Esophagus squamous epithelium (tissue), 5 donors: ENCODE measurements around the gene MRPL53. TPM values are rescaled to one million over a fixed set of nuclear protein-coding genes. Genes with fewer than 3 reads are reported as not detected.
"Not testable (repeated sequence)": the region's sequence is repeated elsewhere in the genome, so short reads cannot be mapped to it uniquely, and the experiment has no call there.

Source experiments
- DNase-seq: peaks from one replicate; lab custom pipeline; 2025; lab: John Stamatoyannopoulos, UW
- H3K27ac ChIP-seq, 4 donors: fragments of 200-600 bp; sonication (generic); one replicate each; pipeline ENCODE4 v1.5.1; 2016 to 2019; ENCODE audit warnings: mild to moderate bottlenecking in 1 of 4
- H3K27me3 ChIP-seq, 4 donors: fragments of 200-600 bp; sonication (generic); 1 replicate in 3 of 4; 2 replicates in 1 of 4; pipeline versions ENCODE4 v1.5.1 to v1.6.0; 2017 to 2021; ENCODE audit warnings: antibody characterized with exemption in 1 of 4
- H3K36me3 ChIP-seq, 3 donors: fragments of 200-600 bp; sonication (generic); one replicate each; pipeline ENCODE4 v1.5.1; 2016 to 2019
- H3K4me1 ChIP-seq, 3 donors: fragments of 200-600 bp; sonication (generic); one replicate each; pipeline ENCODE4 v1.5.1; 2017 to 2019
- H3K4me3 ChIP-seq, 4 donors: fragments of 200-600 bp; sonication (generic); 1 replicate in 3 of 4; 2 replicates in 1 of 4; pipeline ENCODE4 v1.5.1; 2016 to 2019; ENCODE audit warnings: mild to moderate bottlenecking in 2 of 4, moderate library complexity in 1 of 4
- H3K9me3 ChIP-seq, 3 donors: fragments of 200-600 bp; sonication (generic); one replicate each; pipeline ENCODE4 v1.5.1; 2016 to 2019
- CTCF ChIP-seq, 6 experiments: fragments of 450-650 bp in 4 of 6; fragments of 200-600 bp in 2 of 6; sonication (generic) in 2 of 6; IDR thresholded peaks; one replicate each; pipeline ENCODE4 v1.5.1; 2016 to 2019; ENCODE audit warnings: antibody characterized with exemption in 6 of 6, mild to moderate bottlenecking in 4 of 6, moderate library complexity in 4 of 6
- POLR2A ChIP-seq, 4 donors: fragments of 450-650 bp; IDR thresholded peaks; one replicate each; pipeline ENCODE4 v1.6.1; 2017; ENCODE audit warnings: antibody characterized with exemption in 4 of 4, mild to moderate bottlenecking in 4 of 4, moderate library complexity in 3 of 4
- WGBS, 2 donors: methylation state at CpG; one replicate each; pipeline ENCODE4 v1.1.5; 2018; 5-methylcytosine and 5-hydroxymethylcytosine counted together
- intact Hi-C: fragments of 100-400 bp; cut with DNase I; formaldehyde crosslinking; loops from one replicate; pipeline ENCODE4 v1.15.0; 2022
- total RNA-seq, 4 donors: library from RNA; depleted of rRNA; stranded (reverse); fragments of >200 nt; gene quantifications; one replicate each; pipeline ENCODE4 v1.1.0, GENCODE V29; 2016
- donor health status: DM: yes; HTN: yes; CAD: no.

The MRPL53 gene
- total RNA-seq, 4 donors from 2014 or later = 10.7 to 25.2 (median 22.1) TPM

DNA sequence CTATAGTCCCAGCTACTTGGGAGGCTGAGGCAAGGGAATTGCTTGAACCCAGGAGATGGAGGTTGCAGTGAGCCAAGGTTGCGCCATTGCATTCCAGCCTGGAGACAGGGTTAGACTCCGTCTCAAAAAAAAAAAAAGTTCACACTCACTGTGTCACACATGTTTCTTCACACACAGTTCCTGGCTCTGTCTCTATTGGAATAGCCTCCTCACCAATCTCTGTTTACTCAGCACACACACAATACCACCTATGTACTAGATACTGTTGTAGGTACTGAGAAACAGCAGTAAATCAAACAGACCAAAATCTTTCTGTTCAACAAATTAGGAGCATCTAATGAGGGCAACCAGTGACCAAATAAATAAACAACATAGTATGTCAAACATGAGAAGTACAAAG lies 13.7 kb upstream of the MRPL53 start:
- intact Hi-C loops = loop anchor here (10.0 kb wide), 1 partner anchor 99 kb away; no protein-coding TSS in a partner anchor
- Histone ChIP-seq H3K27me3 (no peaks in the 10 kb centered on the region), H3K9me3 (no peaks in the 10 kb centered on the region), H3K27ac (no peak overlapping the region), H3K4me1 (peaks cover 17 to 26% (median 17%) of the 10 kb centered on the region in 3 donors), H3K36me3 (peaks cover 9 to 62% (median 9%) of the 10 kb centered on the region in 3 donors), H3K4me3 (no peak overlapping the region)
- WGBS, 2 donors = 96 to 100% methylated on average over 1 to 2 of the region's 2 CpGs
- no peak for TF ChIP-seq POLR2A (IDR thresholded peaks at IDR 0.05)
- no peak for TF ChIP-seq CTCF (IDR thresholded peaks at IDR 0.05)
- no peak for DNase-seq

- Histone ChIP-seq H3K4me3 (peak overlapping the region; percentile 68 to 96 (median 84)), H3K4me1 (peaks cover 21 to 48% (median 24%) of the 10 kb centered on the region in 3 donors), H3K36me3 (peaks cover 0 to 62% (median 0%) of the 10 kb centered on the region in 3 donors), H3K27ac (peak overlapping the region in 2 of 4 donors; percentile 88 to 93)
- intact Hi-C loops = loop anchor here (5.0 to 10.0 kb wide), 2 partner anchors 44 to 101 kb away; partner anchors contain the start of genes AUP1, DQX1 and HTRA2
- not testable (repeated sequence) for H3K27me3 ChIP-seq, H3K9me3 ChIP-seq, DNase-seq
- WGBS, 2 donors = 81 to 86% methylated on average over 19 of the region's 19 CpGs
Observed at GRCh38 chr2:74483675-74484164, 11.2 kb upstream of the MRPL53 start.

DNA sequence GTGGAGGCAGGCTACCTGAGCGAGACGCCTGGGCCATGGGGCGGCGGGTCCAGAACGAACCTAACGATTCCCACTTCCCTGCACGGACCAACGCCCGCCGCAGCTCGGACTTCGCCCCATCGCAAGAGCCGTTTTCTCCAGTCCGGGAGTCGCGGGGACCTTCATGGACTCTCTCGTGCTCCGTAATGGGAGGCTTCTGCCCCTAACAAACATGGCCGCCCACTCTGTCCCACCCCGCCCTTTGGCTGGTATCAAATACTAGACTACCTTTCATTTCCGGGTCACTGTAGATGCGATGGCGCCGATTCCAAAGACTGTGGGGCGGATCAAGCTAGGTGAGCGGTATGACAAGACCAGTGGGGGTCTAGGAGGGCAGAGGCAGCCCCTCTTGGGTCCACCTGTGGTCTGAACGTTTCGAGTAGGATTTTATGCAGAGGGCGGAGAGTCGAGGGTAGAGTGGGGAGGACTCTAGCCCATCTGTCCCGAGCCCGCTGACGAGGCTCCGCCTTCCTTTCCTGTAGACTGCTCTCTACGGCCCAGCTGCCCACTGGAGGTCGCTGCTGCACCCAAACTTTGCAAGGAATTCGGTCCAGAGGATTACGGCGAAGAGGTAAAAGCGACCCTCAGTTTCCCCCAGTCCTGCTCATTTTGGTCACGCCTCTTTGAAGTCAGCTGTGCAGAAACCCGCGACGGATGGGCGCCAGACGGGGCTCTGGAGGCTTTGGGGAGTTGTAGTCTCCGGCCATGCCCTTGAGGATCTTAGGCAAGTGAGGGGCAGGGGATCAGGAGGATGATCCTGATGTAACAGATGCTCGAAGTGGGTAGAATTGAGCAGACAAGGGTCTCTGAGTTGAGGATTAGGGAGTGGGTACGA lies 10.6 kb upstream of the MRPL53 start, which contains the start of the genes CCDC142 and TTC31:
Gene CCDC142 (minus strand): TSS at position 198 of the 874 bp plus-strand sequence. CDS start 161 bp downstream, at position 37.
Gene TTC31 (plus strand): TSS at position 281 of the 874 bp plus-strand sequence. CDS start 15 bp downstream, at position 296.
- DNase-seq = peak; percentile 86
- Histone ChIP-seq H3K9me3 (no peaks in the 10 kb centered on the region), H3K4me3 (peak within 1 kb of the TSS; percentile 68 to 96 (median 84)), H3K4me1 (peaks cover 21 to 48% (median 24%) of the 10 kb centered on the region in 3 donors), H3K36me3 (peaks cover 0 to 63% (median 3%) of the 10 kb centered on the region in 3 donors), H3K27me3 (no peaks in the 10 kb centered on the region), H3K27ac (peak within 1 kb of the TSS; percentile 88 to 97 (median 90))
- intact Hi-C loops = loop anchor here (5.0 to 10.0 kb wide), 2 partner anchors 44 to 102 kb away; partner anchors contain the start of genes AUP1, DQX1 and HTRA2
- WGBS, 2 donors = 0% methylated on average over 7 to 20 of the region's 50 CpGs
- TF ChIP-seq POLR2A (IDR thresholded peaks at IDR 0.05) = peak in 1 of 4 donors; percentile 45
- peak; percentile 83 to 92 (median 87) for TF ChIP-seq CTCF (IDR thresholded peaks at IDR 0.05)

DNA sequence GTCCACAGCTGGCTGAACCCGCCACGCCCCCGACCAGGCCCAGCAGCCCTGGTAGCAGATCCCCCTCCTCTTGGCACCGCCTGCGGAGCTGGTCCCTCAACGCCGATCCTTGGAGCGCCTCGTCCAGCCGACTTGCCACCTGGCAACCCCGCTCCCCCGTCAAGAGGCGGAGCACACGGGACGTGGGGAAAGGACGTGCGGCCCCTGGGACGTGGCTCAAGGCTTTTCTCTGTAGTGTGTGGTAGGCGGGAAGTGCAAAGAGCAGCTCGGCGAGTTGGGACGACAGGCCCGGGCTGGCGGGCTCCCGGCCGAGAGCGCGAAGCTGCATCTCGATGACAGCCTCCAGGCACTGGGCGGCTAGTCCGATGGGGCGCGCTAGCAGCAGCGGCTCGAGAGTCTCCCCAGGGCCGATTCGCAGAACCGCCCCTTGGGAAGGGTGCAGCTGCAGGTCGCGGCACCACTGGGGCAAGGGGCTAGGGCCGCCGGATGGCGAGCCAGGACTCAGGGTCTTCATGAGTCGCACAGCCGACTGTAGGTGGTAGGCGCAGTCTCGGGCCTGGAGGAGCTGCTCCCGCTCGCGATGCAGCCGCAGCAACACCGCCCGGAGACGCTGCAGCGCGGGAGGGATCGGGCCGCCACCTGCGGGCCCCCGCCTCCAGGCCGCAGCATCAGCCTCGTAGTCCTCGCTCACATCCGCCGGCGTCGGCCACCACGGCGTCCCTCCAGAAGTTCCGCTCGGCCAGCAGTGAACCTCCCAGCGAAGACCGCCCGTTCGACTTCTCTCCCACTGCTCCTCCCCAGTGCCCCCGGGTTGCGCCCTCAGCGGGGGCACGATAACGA lies 9.7 kb upstream of the MRPL53 start:
- peak overlapping the region; percentile 88 to 97 (median 90) for H3K27ac ChIP-seq
- no peak for TF ChIP-seq CTCF (IDR thresholded peaks at IDR 0.05)
- no peak for TF ChIP-seq POLR2A (IDR thresholded peaks at IDR 0.05)
- H3K9me3 ChIP-seq = no peaks in the 10 kb centered on the region
- H3K27me3 ChIP-seq = no peaks in the 10 kb centered on the region
- 4% methylated on average over 31 of the region's 80 CpGs; no CpG with 5 or more reads in 1 of the 2 donors for WGBS, 2 donors
- intact Hi-C loops = loop anchor here (5.0 to 10.0 kb wide), 2 partner anchors 45 to 103 kb away; partner anchors contain the start of genes AUP1, DQX1 and HTRA2
- H3K4me3 ChIP-seq = peak overlapping the region; percentile 68 to 96 (median 84)
- peaks cover 21 to 48% (median 24%) of the 10 kb centered on the region in 3 donors for H3K4me1 ChIP-seq
- peaks cover 0 to 62% (median 3%) of the 10 kb centered on the region in 3 donors for H3K36me3 ChIP-seq
- no peak for DNase-seq
